Activated CD4-positive, alpha-beta T cell treated with anti-CD3 and anti-CD28 coated beads, Interleukin-2, amount 10 ng/mL, durations not matched to agents 7 days and 5 days (primary cell): ENCODE data around the gene RAB1B. TPM values are rescaled to one million over a fixed set of nuclear protein-coding genes. Genes with fewer than 3 reads are reported as not detected.
A peak's percentile ranks its signal among the peaks of the same experiment; 100 is the strongest.

Source experiments
- CTCF ChIA-PET: fragments of 350-600 bp; sonication (Branson Sonifier 250); formaldehyde crosslinking; loops from one replicate; lab custom pipeline; 2021; ENCODE audit warnings: antibody characterized with exemption; lab: Charles Lee
- POLR2A ChIA-PET: fragments of 350-600 bp; sonication (Branson Sonifier 250); formaldehyde crosslinking; loops from one replicate; lab custom pipeline; 2021; ENCODE audit warnings: antibody characterized with exemption; lab: Charles Lee
- DNase-seq: peaks from one replicate; pipeline ENCODE4 v3.0.0-alpha.2; 2020
- H3K27ac Mint-ChIP-seq: one replicate; pipeline ENCODE4 v1.8.0; 2021; ENCODE audit warnings: mild to moderate bottlenecking, moderate library complexity, mixed read lengths
- H3K27me3 Mint-ChIP-seq: one replicate; pipeline ENCODE4 v1.8.0; 2021; ENCODE audit warnings: mixed read lengths
- H3K36me3 Mint-ChIP-seq: one replicate; pipeline ENCODE4 v1.8.0; 2021; ENCODE audit warnings: low read depth, mixed read lengths
- H3K4me1 Mint-ChIP-seq: one replicate; pipeline ENCODE4 v1.8.0; 2021; ENCODE audit warnings: mixed read lengths
- H3K4me3 Mint-ChIP-seq: one replicate; pipeline ENCODE4 v1.8.0; 2021; ENCODE audit warnings: mild to moderate bottlenecking, moderate library complexity, mixed read lengths
- H3K9me3 Mint-ChIP-seq: one replicate; pipeline ENCODE4 v1.8.0; 2021; ENCODE audit warnings: mixed read lengths
- total RNA-seq, 2 experiments: library from RNA; stranded (reverse); gene quantifications; one replicate each; pipeline ENCODE4 v1.2.3, GENCODE V29; 2021

The RAB1B gene
- total RNA-seq, 2 experiments from 2014 or later: 151 to 174 TPM

- Mint-ChIP-seq H3K36me3 (peaks cover 4% of the 10 kb centered on the region), H3K27me3 (no peaks in the 10 kb centered on the region), H3K27ac (peak overlapping the region; percentile 88), H3K4me1 (peaks cover 62% of the 10 kb centered on the region), H3K9me3 (peaks cover 1% of the 10 kb centered on the region), H3K4me3 (no peak overlapping the region)
- no peak for DNase-seq
- CTCF ChIA-PET: interaction anchor here (1.2 to 1.6 kb wide), 2 partner anchors 13 to 14 kb away, joined by 4 to 5 read pairs; no protein-coding TSS in a partner anchor
- POLR2A ChIA-PET: no interaction called here
These were observed 56.8 kb downstream of the RAB1B start for GRCh38 chr11:66325263-66325671.

DNA sequence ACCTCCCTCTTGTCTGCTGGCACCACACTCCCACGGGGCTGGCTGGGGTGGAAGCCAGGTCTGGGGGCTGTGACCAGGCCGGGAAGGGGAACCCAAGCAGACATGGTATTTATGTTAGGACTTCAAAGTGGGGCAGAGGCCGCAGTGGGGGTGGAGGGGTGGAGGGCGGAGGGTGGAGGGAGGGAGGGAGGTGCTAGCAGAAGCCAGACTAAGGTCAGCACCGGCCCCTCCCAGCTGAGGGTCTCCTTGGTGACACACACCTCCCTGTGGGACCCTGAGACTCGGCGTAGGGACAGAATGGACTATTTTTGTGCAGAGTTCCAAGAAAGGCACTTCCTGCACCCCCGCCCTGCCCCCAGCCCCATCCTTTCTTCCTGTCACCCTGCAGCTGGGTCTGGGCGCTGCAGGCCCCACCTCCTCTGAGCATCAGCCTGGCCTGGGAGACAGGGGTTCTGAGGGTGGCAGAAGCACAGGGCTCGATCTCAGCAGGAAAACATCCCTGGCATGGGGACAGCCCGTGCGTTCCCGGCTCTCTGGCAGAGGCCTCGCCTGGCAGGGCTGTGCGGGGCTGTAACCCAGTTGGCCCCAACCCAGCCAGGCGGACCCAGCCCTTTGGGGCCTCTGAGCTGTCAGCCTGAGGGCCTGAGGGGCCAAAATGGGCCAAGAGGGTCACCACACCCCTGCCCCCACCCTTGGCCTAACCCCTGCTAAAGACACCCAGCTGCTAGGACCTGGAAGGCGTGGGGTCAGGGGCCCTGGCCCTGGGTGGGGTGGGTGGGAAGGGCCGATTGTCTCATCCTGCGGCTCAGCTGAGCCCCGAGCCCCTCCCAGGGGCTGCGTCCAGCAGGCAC lies 58.0 kb downstream of the RAB1B start:
- Mint-ChIP-seq H3K27ac (peak overlapping the region; percentile 88), H3K4me1 (peaks cover 59% of the 10 kb centered on the region), H3K9me3 (no peaks in the 10 kb centered on the region), H3K27me3 (no peaks in the 10 kb centered on the region), H3K36me3 (no peaks in the 10 kb centered on the region), H3K4me3 (peak overlapping the region; percentile 15)
- DNase-seq: peak; percentile 66
- ChIA-PET CTCF (interaction anchor here (0.8 to 1.6 kb wide), 5 partner anchors 14 to 62 kb away, joined by 3 to 4 read pairs (median 3); no protein-coding TSS in a partner anchor), POLR2A (no interaction called here)

Other genes with a start within 250 kb of the RAB1B start
- not detected for gene CATSPER1, start 242.2 kb upstream of the RAB1B start, total RNA-seq
- gene GAL3ST3, start 219.5 kb upstream of the RAB1B start, total RNA-seq: not detected
- gene SF3B2, start 216.3 kb upstream of the RAB1B start, total RNA-seq: 100 to 1,000 TPM; 217 to 223 TPM
- 100 to 1,000 TPM; 109 TPM for gene PACS1, start 198.4 kb upstream of the RAB1B start, total RNA-seq
- 10 to 100 TPM; 32.1 to 38.5 TPM for gene KLC2, start 10.9 kb upstream of the RAB1B start, total RNA-seq
- 1 to 10 TPM; 2.5 TPM for gene CNIH2, start 9.5 kb downstream of the RAB1B start, total RNA-seq
- gene YIF1A, start 20.5 kb downstream of the RAB1B start, total RNA-seq: 10 to 100 TPM; 39.1 to 45.4 TPM
- gene TMEM151A, start 23.3 kb downstream of the RAB1B start, total RNA-seq: not detected
- 1 to 10 TPM; 2.4 to 2.5 TPM for gene CD248, start 48.4 kb downstream of the RAB1B start, total RNA-seq
- 1 to 10 TPM; 1.1 to 1.6 TPM for gene RIN1, start 67.8 kb downstream of the RAB1B start, total RNA-seq
- 10 to 100 TPM; 47.4 to 48.0 TPM for gene BRMS1, start 76.5 kb downstream of the RAB1B start, total RNA-seq
- 1 to 10 TPM; 8.5 to 9.4 TPM for gene B4GAT1, start 79.0 kb downstream of the RAB1B start, total RNA-seq
- gene SLC29A2, start 103.1 kb downstream of the RAB1B start, total RNA-seq: 1 to 10 TPM; 8.3 to 8.9 TPM
- under 1 TPM; 0.27 to 0.52 TPM for gene NPAS4, start 152.4 kb downstream of the RAB1B start, total RNA-seq
- 10 to 100 TPM; 72.4 to 76.4 TPM for gene MRPL11, start 170.2 kb downstream of the RAB1B start, total RNA-seq
- gene PELI3, start 198.3 kb downstream of the RAB1B start, total RNA-seq: 1 to 10 TPM; 6.7 to 7.2 TPM
- gene DPP3, start 211.8 kb downstream of the RAB1B start, total RNA-seq: 10 to 100 TPM; 78.4 to 82.3 TPM
- 10 to 100 TPM; 13.3 to 17.4 TPM for gene BBS1, start 242.0 kb downstream of the RAB1B start, total RNA-seq